Liver (tissue), 3 donors: ENCODE results near the gene MTO1.

Experiments used
- CTCF ChIP-seq: fragments of 150-350 bp; IDR thresholded peaks from 2 replicates; pipeline ENCODE4 v1.5.1; 2017; ENCODE audit warnings: improper control_type of control experiment, low read depth, low read length; ENCODE audit not compliant: missing input control
- REST ChIP-seq: IDR thresholded peaks from 2 replicates; pipeline ENCODE4 v1.6.1; 2016; ENCODE audit warnings: antibody characterized with exemption, mild to moderate bottlenecking
- RXRA ChIP-seq, 2 donors: IDR thresholded peaks; 2 replicates each; pipeline ENCODE4 v1.6.1; 2017 to 2018; ENCODE audit warnings: antibody characterized with exemption in 2 of 2, mild to moderate bottlenecking in 1 of 2
- donor health status: healthy.
- donor health status: healthy.

- TF ChIP-seq RXRA (IDR thresholded peaks at IDR 0.05) (peak in 1 of 2 donors; percentile 8), CTCF (no peak), REST (no peak)
Observed at GRCh38 chr6:73519926-73520687, 58.6 kb downstream of the MTO1 start.
